Sciatic nerve (tissue), 2 donors: ENCODE data around the gene DUSP28. TPM values are rescaled to one million over a fixed set of nuclear protein-coding genes. Genes with fewer than 3 reads are reported as not detected.
"Not testable (repeated sequence)": the region's sequence is repeated elsewhere in the genome, so short reads cannot be mapped to it uniquely, and the experiment has no call there.

Experiments used
- ATAC-seq: fragments of 200-7000 bp; cut with Tn5 transposase; one replicate; pipeline ENCODE4 v1.9.1; 2020; ENCODE audit warnings: mild to moderate bottlenecking, moderate library complexity
- DNase-seq: peaks from one replicate; pipeline ENCODE4 v3.0.0-alpha.2; 2020; ENCODE audit warnings: low spot score
- intact Hi-C: fragments of 100-400 bp; cut with DNase I; formaldehyde crosslinking; loops from one replicate; pipeline ENCODE4 v1.14.2; 2022
- total RNA-seq: library from RNA; stranded (reverse); fragmentation: NEBNext Ultra II Directional; extraction: Animal tissue kit (Norgen Biotek cat#: 25700); gene quantifications from one replicate; pipeline ENCODE4 v1.2.1, GENCODE V29; 2021
- donor health status: DM: no; HTN: no; CAD: no.
- donor health status: DM: no; HTN: no; CAD: no.

Gene DUSP28
- total RNA-seq, 1 donor from 2014 or later = 4.5 TPM

- ATAC-seq (no peak), DNase-seq (peak; percentile 65)
- intact Hi-C loops = no loop called here
Measured at GRCh38 chr2:240557101-240557751, 2.9 kb upstream of the DUSP28 start.

GRCh38 chr2:240557808-240558207, 2.3 kb upstream of the DUSP28 start, which contains the start of gene ANKMY1:
Gene ANKMY1 (minus strand): TSS chr2:240557988. CDS start chr2:240557335, 653 bp downstream.
- no peak for ATAC-seq
- intact Hi-C loops = no loop called here
- DNase-seq = peak; percentile 77

DNA sequence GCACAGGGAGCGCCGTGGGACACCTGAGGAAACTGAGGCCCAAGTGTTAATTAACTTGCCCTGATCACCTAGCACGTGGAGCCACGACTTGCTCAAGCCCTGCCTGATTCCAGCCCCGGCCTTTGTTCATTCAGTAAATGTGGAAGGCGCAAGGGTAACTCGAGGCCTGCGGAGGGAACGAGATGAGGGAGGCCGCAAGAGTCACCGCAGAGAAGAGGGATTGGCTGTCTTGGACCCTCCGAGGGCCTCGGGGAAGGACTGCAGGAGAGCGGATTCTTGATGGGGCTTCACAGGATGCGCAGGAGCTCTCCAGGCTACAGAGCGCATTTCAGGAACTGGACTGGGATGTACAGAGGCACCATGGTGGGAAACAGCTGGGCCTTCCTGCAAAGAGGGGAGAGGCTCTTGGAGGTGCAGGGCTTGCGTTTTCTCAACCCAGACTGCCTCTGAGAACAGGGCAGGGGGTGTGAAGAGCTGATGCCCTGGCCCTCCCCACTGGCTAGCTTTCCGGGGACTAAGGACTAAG, 1.9 kb upstream of the DUSP28 start:
- DNase-seq = no peak
- intact Hi-C loops = no loop called here
- ATAC-seq = no peak

GRCh38 chr2:240559286-240559685, 871 bp upstream of the DUSP28 start:
- DNase-seq = no peak
- intact Hi-C loops = no loop called here
- ATAC-seq = no peak

GRCh38 chr2:240560480-240561324, 545 bp downstream of the DUSP28 start:
- ATAC-seq = peak; percentile 95
- intact Hi-C loops = no loop called here

GRCh38 chr2:240561325-240561971, 1.3 kb downstream of the DUSP28 start:
- intact Hi-C loops = no loop called here
- DNase-seq = no peak
- peak; percentile 25 for ATAC-seq

More at GRCh38 chr2:240560480-240561324, 545 bp downstream of the DUSP28 start:
- DNase-seq = peak; percentile 100

DNA sequence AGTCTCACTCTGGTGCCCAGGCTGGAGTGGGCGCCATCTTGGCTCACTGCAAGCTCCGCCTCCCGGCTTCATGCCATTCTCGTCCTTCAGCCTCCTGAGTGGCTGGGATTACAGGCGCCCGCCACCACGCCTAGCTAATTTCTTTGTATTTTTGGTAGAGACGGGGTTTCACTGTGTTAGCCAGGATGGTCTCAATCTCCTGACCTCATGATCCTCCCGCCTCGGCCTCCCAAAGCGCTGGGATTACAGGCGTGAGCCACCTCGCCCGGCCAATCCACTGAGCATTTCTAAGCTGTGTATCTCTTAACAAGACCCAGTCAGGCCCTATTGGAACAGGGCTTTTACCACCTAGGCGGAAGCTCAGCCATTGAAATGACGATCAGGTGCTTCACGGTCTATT, 3.1 kb downstream of the DUSP28 start:
- DNase-seq, ATAC-seq, intact Hi-C loops: not testable (repeated sequence)

DNA sequence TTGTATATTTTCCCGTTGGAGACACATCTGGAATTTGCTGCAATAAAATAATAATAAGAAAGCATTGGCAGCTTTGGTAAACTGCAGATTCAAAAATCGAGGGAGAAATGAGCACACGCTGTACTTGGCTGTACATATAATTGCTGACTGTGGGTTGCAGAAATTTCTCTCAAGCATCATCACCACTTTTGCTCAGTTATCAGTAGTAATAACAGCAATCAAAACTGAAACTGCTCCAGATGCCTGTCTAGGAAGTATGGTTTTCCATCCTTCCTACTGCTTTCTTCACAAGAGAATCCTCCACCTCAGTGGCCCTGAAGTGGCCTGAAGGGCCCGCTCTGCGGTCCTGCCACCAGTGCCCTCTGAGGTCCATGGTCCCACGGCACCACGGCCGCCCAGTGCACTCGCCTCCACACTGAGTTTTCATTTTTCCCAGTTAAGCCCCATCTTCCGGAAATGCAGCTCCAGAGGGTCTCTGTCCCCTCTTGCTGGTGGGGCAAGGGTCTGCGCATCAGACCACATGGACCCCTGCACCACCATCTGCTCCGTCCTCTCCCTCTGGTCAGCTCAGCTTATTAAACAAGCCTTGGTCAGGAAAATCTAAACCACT, 3.9 kb downstream of the DUSP28 start:
- ATAC-seq (no peak), DNase-seq (no peak)
- intact Hi-C loops = no loop called here

- DNase-seq (no peak), ATAC-seq (no peak)
- intact Hi-C loops = no loop called here
Measured at GRCh38 chr2:240564561-240565332, 4.6 kb downstream of the DUSP28 start.

GRCh38 chr2:240565333-240566202, 5.4 kb downstream of the DUSP28 start:
- ATAC-seq (no peak), DNase-seq (peak; percentile 78)
- intact Hi-C loops = no loop called here

- DNase-seq (peak; percentile 96), ATAC-seq (peak; percentile 90)
- intact Hi-C loops = no loop called here
Measured at GRCh38 chr2:240566203-240567136, 6.3 kb downstream of the DUSP28 start.

GRCh38 chr2:240567137-240567871, 7.1 kb downstream of the DUSP28 start:
- intact Hi-C loops = no loop called here
- DNase-seq = peak; percentile 60

DNA sequence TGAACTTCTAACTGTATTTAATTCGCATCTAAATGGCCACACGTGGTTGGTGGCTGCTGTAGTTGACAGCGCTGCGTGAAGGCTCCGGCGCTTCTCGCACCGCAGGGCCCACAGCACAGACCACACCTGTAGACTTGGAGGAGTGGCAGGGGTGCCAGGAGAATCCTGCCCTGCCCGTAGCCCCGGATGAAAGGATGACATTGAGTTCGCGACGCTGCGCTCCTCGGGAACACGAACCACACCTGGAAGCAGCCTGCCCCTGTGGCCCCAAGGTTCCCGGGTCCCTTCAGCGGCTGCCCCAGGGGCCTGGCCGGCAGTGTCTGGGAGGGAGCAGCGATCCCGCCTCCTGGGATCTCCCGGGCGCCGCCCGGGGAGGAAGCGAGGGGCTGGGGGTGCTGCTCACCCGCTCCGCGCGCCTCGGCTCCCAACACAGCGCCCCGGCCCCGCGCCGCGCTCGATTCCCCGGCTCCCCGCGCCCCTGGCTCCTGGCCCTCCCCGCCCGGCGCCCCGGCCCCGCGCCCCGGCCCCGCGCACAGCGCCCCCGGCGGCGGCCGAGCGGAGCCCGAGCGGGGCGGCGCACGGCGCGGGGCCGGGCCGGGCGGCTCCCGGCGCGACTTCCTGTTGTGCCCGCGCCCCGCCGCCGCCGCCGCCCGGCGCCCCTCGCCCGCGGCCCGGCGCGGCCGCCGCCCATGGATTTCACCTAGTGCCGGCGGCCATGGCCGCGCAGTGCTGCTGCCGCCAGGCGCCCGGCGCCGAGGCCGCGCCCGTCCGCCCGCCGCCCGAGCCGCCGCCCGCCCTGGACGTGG, 7.9 kb downstream of the DUSP28 start, which contains the start of gene RNPEPL1:
Gene RNPEPL1 (plus strand): TSS at position 613 of the 806 bp plus-strand sequence. CDS start 103 bp downstream, at position 716.
- ATAC-seq = peak; percentile 1
- intact Hi-C loops = no loop called here
- DNase-seq = peak; percentile 67

More at GRCh38 chr2:240567137-240567871, 7.1 kb downstream of the DUSP28 start:
- ATAC-seq = peak; percentile 25

GRCh38 chr2:240568678-240569522, 8.7 kb downstream of the DUSP28 start:
- intact Hi-C loops = no loop called here
- peak; percentile 83 for DNase-seq
- ATAC-seq = no peak
